Heart right ventricle (tissue), 16 donors: ENCODE measurements around the gene PCDHGA4. TPM values are rescaled to one million over a fixed set of nuclear protein-coding genes. Genes with fewer than 3 reads are reported as not detected.
A peak's percentile ranks its signal among the peaks of the same experiment; 100 is the strongest.

ENCODE experiments used
- ATAC-seq, 8 donors: fragments of 200-7000 bp; cut with Tn5 transposase; one replicate each; pipeline ENCODE4 v1.9.1; 2020; ENCODE audit warnings: mild to moderate bottlenecking in 8 of 8, moderate library complexity in 8 of 8, moderate number of reproducible peaks in 1 of 8
- DNase-seq, 2 donors: peaks; one replicate each; pipeline ENCODE4 v3.0.0-alpha.2; 2020
- H3K27ac ChIP-seq, 10 donors: fragments of 200-600 bp; sonication (generic) in 2 of 10; one replicate each; pipeline versions ENCODE4 v1.5.0 to v1.8.0; 2020 to 2022; ENCODE audit warnings: mild to moderate bottlenecking in 3 of 10
- H3K27me3 ChIP-seq, 7 donors: fragments of 200-600 bp; one replicate each; pipeline ENCODE4 v1.8.0; 2021 to 2022; ENCODE audit warnings: mild to moderate bottlenecking in 2 of 7
- H3K36me3 ChIP-seq, 9 donors: fragments of 200-600 bp; sonication (generic) in 1 of 9; one replicate each; pipeline versions ENCODE4 v1.5.0 to v1.8.0; 2020 to 2022; ENCODE audit warnings: mild to moderate bottlenecking in 2 of 9
- H3K4me1 ChIP-seq, 9 donors: fragments of 200-600 bp; sonication (generic) in 1 of 9; one replicate each; pipeline versions ENCODE4 v1.5.0 to v1.8.0; 2020 to 2022; ENCODE audit warnings: mild to moderate bottlenecking in 4 of 9
- H3K4me3 ChIP-seq, 10 donors: fragments of 200-600 bp; sonication (generic) in 2 of 10; one replicate each; pipeline versions ENCODE4 v1.5.0 to v1.8.0; 2020 to 2022; ENCODE audit warnings: mild to moderate bottlenecking in 7 of 10, moderate library complexity in 2 of 10
- H3K9me3 ChIP-seq, 11 donors: fragments of 200-600 bp in 10 of 11; sonication (generic) in 2 of 11; one replicate each; pipeline versions ENCODE4 v1.5.0 to v1.8.0; 2013 to 2022; ENCODE audit warnings: mild to moderate bottlenecking in 2 of 11, control low read depth in 1 of 11, moderate library complexity in 1 of 11
- WGBS, 2 donors: extraction: QIAGEN DNeasy Blood & Tissue Kit; methylation state at CpG; one replicate each; pipeline ENCODE4 v1.1.7; 2013; ENCODE audit warnings: inconsistent platforms in 1 of 2; 5-methylcytosine and 5-hydroxymethylcytosine counted together
- intact Hi-C, 10 donors: fragments of 100-400 bp; cut with DNase I; formaldehyde crosslinking; loops; one replicate each; pipeline versions ENCODE4 v1.11.1 to v1.14.2; 2022
- polyA plus RNA-seq, 2 donors: library from polyadenylated mRNA; stranded (reverse); fragments of 200-250 nt; gene quantifications; one replicate each; pipeline ENCODE4 v1.2.3, GENCODE V29; 2013
- total RNA-seq, 10 donors: library from RNA; stranded (reverse); fragmentation: NEBNext Ultra II Directional in 3 of 10; extraction: Animal tissue kit (Norgen Biotek cat#: 25700) in 3 of 10; gene quantifications; one replicate each; pipeline versions ENCODE4 v1.2.1 to v1.2.4, GENCODE V29; 2021 to 2023
- TF ChIP-seq, protein P1 (sequence below), 9 donors: fragments of 200-600 bp; sonication (generic) in 2 of 9; IDR thresholded peaks; one replicate each; pipeline versions ENCODE4 v1.5.0 to v1.8.0; 2021 to 2022; ENCODE audit warnings: antibody characterized with exemption in 9 of 9, mild to moderate bottlenecking in 5 of 9, moderate library complexity in 1 of 9
- donor health status: Arrhythmogenic right ventricular cardiomyopathy.
- donor health status: ischemic (EF 13 %, LVEDD 7.1; RV severe dilation, severe dysfunction).
- donor health status: healthy with polysubstance abuse.
- donor health status: DM: no; HTN: yes; CAD: no.
- donor health status: DM: no; HTN: no; CAD: no.
- donor health status: ischemic (EF 25% LVEDD 6.9; RV normal size, moderate dysfunction).
- donor health status: ischemic (EF 25% LVEDD 5.7; RV mildly dilated, moderate dysfunction).
- donor health status: healthy.
- donor health status: DM: yes; HTN: yes; CAD: no.
- donor health status: Ischemic cardiomyopathy.
- donor health status: ischemic (EF 35%, LVEDD 5.7; RV mildly dilated, moderate dysfunction).
- donor health status: nonischemic (EF 11% LVEDD 7.7; RV severe dilation, severe dysfunction).
- donor health status: DM: yes; HTN: yes; CAD: no.
- donor health status: PGD.
- donor health status: ischemic (EF 29% LVEDD 5.4; RV normal size, mild dysfunction).
- donor health status: nonischemic (EF 23%, LVEDD 6.1; RV moderate dilation, normal function).

Gene PCDHGA4
- total and polyA plus RNA-seq, 12 donors = 0.70 to 16.0 (median 10.4) TPM

DNA sequence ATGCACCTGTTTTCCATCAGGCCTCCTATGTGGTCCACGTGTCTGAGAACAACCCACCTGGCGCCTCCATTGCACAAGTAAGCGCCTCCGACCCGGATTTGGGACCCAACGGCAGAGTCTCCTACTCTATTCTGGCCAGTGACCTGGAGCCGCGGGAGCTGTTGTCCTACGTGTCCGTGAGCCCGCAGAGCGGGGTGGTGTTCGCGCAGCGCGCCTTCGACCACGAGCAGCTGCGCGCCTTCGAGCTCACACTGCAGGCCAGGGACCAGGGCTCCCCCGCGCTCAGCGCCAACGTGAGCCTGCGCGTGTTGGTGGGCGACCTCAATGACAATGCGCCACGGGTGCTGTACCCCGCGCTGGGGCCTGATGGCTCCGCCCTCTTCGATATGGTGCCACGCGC lies 3.2 kb upstream of the PCDHGA4 start:
- ATAC-seq (no peak), DNase-seq (no peak)
- Histone ChIP-seq H3K9me3 (peaks cover 0 to 98% (median 47%) of the 10 kb centered on the region in 11 donors), H3K4me3 (no peak overlapping the region), H3K27me3 (peaks cover 0 to 37% (median 0%) of the 10 kb centered on the region in 7 donors), H3K36me3 (peaks cover 0 to 44% (median 0%) of the 10 kb centered on the region in 9 donors), H3K4me1 (peaks cover 0 to 38% (median 5%) of the 10 kb centered on the region in 9 donors), H3K27ac (no peak overlapping the region)
- TF ChIP-seq, protein P1, sequence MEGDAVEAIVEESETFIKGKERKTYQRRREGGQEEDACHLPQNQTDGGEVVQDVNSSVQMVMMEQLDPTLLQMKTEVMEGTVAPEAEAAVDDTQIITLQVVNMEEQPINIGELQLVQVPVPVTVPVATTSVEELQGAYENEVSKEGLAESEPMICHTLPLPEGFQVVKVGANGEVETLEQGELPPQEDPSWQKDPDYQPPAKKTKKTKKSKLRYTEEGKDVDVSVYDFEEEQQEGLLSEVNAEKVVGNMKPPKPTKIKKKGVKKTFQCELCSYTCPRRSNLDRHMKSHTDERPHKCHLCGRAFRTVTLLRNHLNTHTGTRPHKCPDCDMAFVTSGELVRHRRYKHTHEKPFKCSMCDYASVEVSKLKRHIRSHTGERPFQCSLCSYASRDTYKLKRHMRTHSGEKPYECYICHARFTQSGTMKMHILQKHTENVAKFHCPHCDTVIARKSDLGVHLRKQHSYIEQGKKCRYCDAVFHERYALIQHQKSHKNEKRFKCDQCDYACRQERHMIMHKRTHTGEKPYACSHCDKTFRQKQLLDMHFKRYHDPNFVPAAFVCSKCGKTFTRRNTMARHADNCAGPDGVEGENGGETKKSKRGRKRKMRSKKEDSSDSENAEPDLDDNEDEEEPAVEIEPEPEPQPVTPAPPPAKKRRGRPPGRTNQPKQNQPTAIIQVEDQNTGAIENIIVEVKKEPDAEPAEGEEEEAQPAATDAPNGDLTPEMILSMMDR (IDR thresholded peaks at IDR 0.05) = no peak
- 35 to 41% methylated on average over 31 to 32 of the region's 36 CpGs for WGBS, 2 donors
- intact Hi-C loops = loop anchor here in 2 of 10 donors (5.0 to 10.0 kb wide), 2 partner anchors 41 to 53 kb away; partner anchors contain the start of genes PCDHGA8 (in 1 of the 2), PCDHGA9 (in 1 of the 2) and PCDHGB6 (in 1 of the 2)

GRCh38 chr5:141355641-141356040 lies 820 bp downstream of the PCDHGA4 start:
- DNase-seq = no peak
- H3K9me3 ChIP-seq = peaks cover 0 to 98% (median 51%) of the 10 kb centered on the region in 11 donors
- intact Hi-C loops = loop anchor here in 1 of 10 donors (10.0 kb wide), 1 partner anchor 49 kb away; the partner anchor contains the start of genes PCDHGA9 and PCDHGB6
- H3K4me1 ChIP-seq = peaks cover 0 to 38% (median 4%) of the 10 kb centered on the region in 9 donors
- TF ChIP-seq, protein P1 (IDR thresholded peaks at IDR 0.05) = no peak
- peak overlapping the region in 6 of 10 donors; percentile 2 to 40 (median 34) for H3K4me3 ChIP-seq
- H3K27ac ChIP-seq = no peak overlapping the region
- WGBS, 2 donors = 44 to 52% methylated on average over 24 of the region's 24 CpGs
- H3K27me3 ChIP-seq = peaks cover 0 to 45% (median 0%) of the 10 kb centered on the region in 7 donors
- no peak for ATAC-seq
- peaks cover 0 to 38% (median 0%) of the 10 kb centered on the region in 9 donors for H3K36me3 ChIP-seq

- no peak for ATAC-seq
- TF ChIP-seq, protein P1 (IDR thresholded peaks at IDR 0.05) = no peak
- H3K36me3 ChIP-seq = peaks cover 0 to 33% (median 0%) of the 10 kb centered on the region in 9 donors
- DNase-seq = no peak
- H3K4me1 ChIP-seq = peaks cover 0 to 42% (median 4%) of the 10 kb centered on the region in 9 donors
- peaks cover 0 to 98% (median 56%) of the 10 kb centered on the region in 11 donors for H3K9me3 ChIP-seq
- H3K27me3 ChIP-seq = peaks cover 0 to 45% (median 0%) of the 10 kb centered on the region in 7 donors
- no peak overlapping the region for H3K27ac ChIP-seq
- intact Hi-C loops = loop anchor here in 1 of 10 donors (10.0 kb wide), 1 partner anchor 49 kb away; the partner anchor contains the start of genes PCDHGA9 and PCDHGB6
- 67% methylated on average over 5 of the region's 5 CpGs for WGBS, 2 donors
- no peak overlapping the region for H3K4me3 ChIP-seq
Observed at GRCh38 chr5:141356133-141356532, 1.3 kb downstream of the PCDHGA4 start.

GRCh38 chr5:141356950-141357349 lies 2.1 kb downstream of the PCDHGA4 start:
- H3K27ac ChIP-seq = no peak overlapping the region
- H3K4me3 ChIP-seq = no peak overlapping the region
- intact Hi-C loops = loop anchor here in 1 of 10 donors (10.0 kb wide), 1 partner anchor 48 kb away; the partner anchor contains the start of genes PCDHGA9 and PCDHGB6
- WGBS, 2 donors = 37 to 45% methylated on average over 19 of the region's 19 CpGs
- peaks cover 0 to 24% (median 0%) of the 10 kb centered on the region in 9 donors for H3K36me3 ChIP-seq
- DNase-seq (no peak), ATAC-seq (peak in 4 of 8 donors; percentile 22 to 50 (median 41))
- TF ChIP-seq, protein P1 (IDR thresholded peaks at IDR 0.05) = no peak
- H3K4me1 ChIP-seq = peaks cover 0 to 42% (median 4%) of the 10 kb centered on the region in 9 donors
- peaks cover 0 to 48% (median 0%) of the 10 kb centered on the region in 7 donors for H3K27me3 ChIP-seq
- peaks cover 0 to 100% (median 55%) of the 10 kb centered on the region in 11 donors for H3K9me3 ChIP-seq
